GM18520 (cell line): Measurements from ENCODE around the gene TNP1.

ENCODE experiments used
- ATAC-seq: cut with Tn5 transposase; IDR thresholded peaks from one replicate; pipeline ENCODE4 v1.9.1; 2021; ENCODE audit not compliant: unreplicated experiment

Gene TNP1

GRCh38 chr2:216875862-216876261 is 16.0 kb upstream of the TNP1 start:
- no peak for ATAC-seq

- ATAC-seq, result no peak
Observed at GRCh38 chr2:216873573-216873972, 13.7 kb upstream of the TNP1 start.

- ATAC-seq, result no peak
Observed at GRCh38 chr2:216872624-216873023, 12.8 kb upstream of the TNP1 start.

- no peak for ATAC-seq
Observed at GRCh38 chr2:216872040-216872439, 12.2 kb upstream of the TNP1 start.

GRCh38 chr2:216871333-216871934 is 11.6 kb upstream of the TNP1 start:
- ATAC-seq, result no peak

GRCh38 chr2:216870508-216871332 is 10.9 kb upstream of the TNP1 start:
- ATAC-seq, result no peak

- ATAC-seq, result no peak
Observed at GRCh38 chr2:216866515-216867095, 6.7 kb upstream of the TNP1 start.

- ATAC-seq, result no peak
Observed at GRCh38 chr2:216865658-216866057, 5.8 kb upstream of the TNP1 start.

GRCh38 chr2:216863946-216864345 is 4.1 kb upstream of the TNP1 start:
- ATAC-seq, result no peak

- no peak for ATAC-seq
Observed at GRCh38 chr2:216862628-216863398, 2.9 kb upstream of the TNP1 start.

- no peak for ATAC-seq
Observed at GRCh38 chr2:216860426-216861137, 718 bp upstream of the TNP1 start.

- no peak for ATAC-seq
Observed at GRCh38 chr2:216858312-216858711, 1.6 kb downstream of the TNP1 start.

GRCh38 chr2:216857131-216857550 is 2.7 kb downstream of the TNP1 start:
- ATAC-seq, result no peak

GRCh38 chr2:216856406-216857065 is 3.3 kb downstream of the TNP1 start:
- no peak for ATAC-seq

GRCh38 chr2:216855605-216856004 is 4.3 kb downstream of the TNP1 start:
- ATAC-seq, result no peak

GRCh38 chr2:216855079-216855478 is 4.8 kb downstream of the TNP1 start:
- no peak for ATAC-seq

GRCh38 chr2:216851486-216852090 is 8.3 kb downstream of the TNP1 start:
- no peak for ATAC-seq

GRCh38 chr2:216850665-216851322 is 9.1 kb downstream of the TNP1 start:
- ATAC-seq, result no peak

GRCh38 chr2:216849987-216850386 is 9.9 kb downstream of the TNP1 start:
- ATAC-seq, result no peak
